Ovary (tissue), 9 donors: ENCODE measurements around the gene SNCAIP. TPM values are rescaled to one million over a fixed set of nuclear protein-coding genes. Genes with fewer than 3 reads are reported as not detected.

ENCODE experiments used
- DNase-seq, 5 donors: peaks; one replicate each; pipeline ENCODE4 v3.0.0-alpha.2; 2019 to 2020
- H3K27ac ChIP-seq, 2 donors: fragments of 200-600 bp; one replicate each; pipeline versions ENCODE4 v1.5.1 to v1.8.0; 2019 to 2022
- H3K27me3 ChIP-seq: fragments of 200-600 bp; one replicate; pipeline ENCODE4 v1.8.0; 2022
- H3K36me3 ChIP-seq: fragments of 200-600 bp; sonication (generic); one replicate; pipeline ENCODE4 v1.5.1; 2019
- H3K4me1 ChIP-seq: one replicate; pipeline ENCODE4 v1.8.1; 2013; ENCODE audit warnings: mild to moderate bottlenecking, moderate library complexity; ENCODE audit not compliant: insufficient read depth
- H3K4me3 ChIP-seq: fragments of 200-600 bp; sonication (generic); one replicate; pipeline ENCODE4 v1.5.1; 2017
- H3K9me3 ChIP-seq, 2 donors: fragments of 200-600 bp in 1 of 2; sonication (generic) in 1 of 2; one replicate each; pipeline versions ENCODE4 v1.5.1 to v1.8.1; 2013 to 2019; ENCODE audit warnings: mild to moderate bottlenecking in 1 of 2, moderate library complexity in 1 of 2
- EP300 ChIP-seq: sonication (generic); formaldehyde crosslinking; IDR thresholded peaks from one replicate; pipeline ENCODE4 v1.6.1; 2017; ENCODE audit warnings: antibody characterized with exemption
- POLR2A ChIP-seq: fragments of 450-650 bp; IDR thresholded peaks from one replicate; pipeline ENCODE4 v1.6.1; 2017; ENCODE audit warnings: antibody characterized with exemption, mild to moderate bottlenecking, moderate library complexity
- WGBS, 3 donors: extraction: QIAGEN DNeasy Blood & Tissue Kit in 1 of 3; methylation state at CpG; one replicate each; pipeline versions ENCODE4 v1.1.5 to v1.1.7; 2013 to 2017; 5-methylcytosine and 5-hydroxymethylcytosine counted together
- intact Hi-C, 4 donors: fragments of 100-400 bp; cut with DNase I; formaldehyde crosslinking; loops; one replicate each; pipeline versions ENCODE4 v1.11.0 to v1.15.1; 2022 to 2023
- polyA plus RNA-seq, 2 donors: library from polyadenylated mRNA; stranded (reverse); fragments of 200-250 nt in 1 of 2; fragments of 350-450 nt in 1 of 2; fragmentation: Illumina TruSeq in 1 of 2; extraction: RNeasy Lipid Tissue Mini Kit (QIAGEN cat#74804) in 1 of 2; gene quantifications; one replicate each; pipeline ENCODE4 v1.2.3, GENCODE V29; 2013 to 2014
- total RNA-seq, 7 donors: library from RNA; depleted of rRNA in 2 of 7; stranded (reverse); fragments of >200 nt in 2 of 7; fragmentation: NEBNext Ultra II Directional in 3 of 7; extraction: Animal tissue kit (Norgen Biotek cat#: 25700) in 3 of 7; gene quantifications; one replicate each; pipeline versions ENCODE4 v1.1.0 to v1.2.4, GENCODE V29; 2016 to 2023
- TF ChIP-seq, protein P1 (sequence below), 3 donors: fragments of 450-650 bp in 2 of 3; fragments of 200-600 bp in 1 of 3; IDR thresholded peaks; one replicate each; pipeline versions ENCODE4 v1.5.1 to v1.8.0; 2016 to 2022; ENCODE audit warnings: antibody characterized with exemption in 3 of 3, mild to moderate bottlenecking in 1 of 3
- donor health status: DM: no; HTN: no; CAD: no; lungs with moderate emphysema.
- donor health status: DM: no; HTN: no; CAD: no.
- donor health status: Bipolar disorder and iron deficiency.
- donor health status: DM: yes; HTN: yes; CAD: no.
- donor health status: DM: no; HTN: no; CAD: no.
- donor health status: DM: yes; HTN: yes; CAD: no.

SNCAIP gene
- total and polyA plus RNA-seq, 9 donors: 20.4 to 92.5 (median 46.9) TPM

- WGBS, 3 donors: 33 to 46% (median 40%) methylated on average over 3 of the region's 3 CpGs
- Histone ChIP-seq H3K27ac (no peak overlapping the region), H3K4me3 (no peak overlapping the region), H3K36me3 (no peaks in the 10 kb centered on the region), H3K4me1 (peaks cover under 1% of the 10 kb centered on the region), H3K9me3 (no peaks in the 10 kb centered on the region), H3K27me3 (no peaks in the 10 kb centered on the region)
- TF ChIP-seq, protein P1, sequence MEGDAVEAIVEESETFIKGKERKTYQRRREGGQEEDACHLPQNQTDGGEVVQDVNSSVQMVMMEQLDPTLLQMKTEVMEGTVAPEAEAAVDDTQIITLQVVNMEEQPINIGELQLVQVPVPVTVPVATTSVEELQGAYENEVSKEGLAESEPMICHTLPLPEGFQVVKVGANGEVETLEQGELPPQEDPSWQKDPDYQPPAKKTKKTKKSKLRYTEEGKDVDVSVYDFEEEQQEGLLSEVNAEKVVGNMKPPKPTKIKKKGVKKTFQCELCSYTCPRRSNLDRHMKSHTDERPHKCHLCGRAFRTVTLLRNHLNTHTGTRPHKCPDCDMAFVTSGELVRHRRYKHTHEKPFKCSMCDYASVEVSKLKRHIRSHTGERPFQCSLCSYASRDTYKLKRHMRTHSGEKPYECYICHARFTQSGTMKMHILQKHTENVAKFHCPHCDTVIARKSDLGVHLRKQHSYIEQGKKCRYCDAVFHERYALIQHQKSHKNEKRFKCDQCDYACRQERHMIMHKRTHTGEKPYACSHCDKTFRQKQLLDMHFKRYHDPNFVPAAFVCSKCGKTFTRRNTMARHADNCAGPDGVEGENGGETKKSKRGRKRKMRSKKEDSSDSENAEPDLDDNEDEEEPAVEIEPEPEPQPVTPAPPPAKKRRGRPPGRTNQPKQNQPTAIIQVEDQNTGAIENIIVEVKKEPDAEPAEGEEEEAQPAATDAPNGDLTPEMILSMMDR (IDR thresholded peaks at IDR 0.05): no peak
- TF ChIP-seq EP300 (no peak), POLR2A (no peak)
- intact Hi-C loops: no loop called here
- no peak for DNase-seq
Observed at GRCh38 chr5:122492675-122493074, 180.6 kb downstream of the SNCAIP start.

- intact Hi-C loops: no loop called here
- Histone ChIP-seq H3K9me3 (no peaks in the 10 kb centered on the region), H3K4me1 (peaks cover 3% of the 10 kb centered on the region), H3K36me3 (no peaks in the 10 kb centered on the region), H3K27me3 (no peaks in the 10 kb centered on the region), H3K27ac (no peak overlapping the region), H3K4me3 (no peak overlapping the region)
- 66 to 69% (median 66%) methylated on average over 9 of the region's 9 CpGs for WGBS, 3 donors
- DNase-seq: peak in 2 of 5 donors; percentile 37 to 56
- TF ChIP-seq, protein P1 (IDR thresholded peaks at IDR 0.05): no peak
- TF ChIP-seq POLR2A: no peak
- TF ChIP-seq EP300: no peak
Observed at GRCh38 chr5:122493091-122494021, 181.3 kb downstream of the SNCAIP start.

DNA sequence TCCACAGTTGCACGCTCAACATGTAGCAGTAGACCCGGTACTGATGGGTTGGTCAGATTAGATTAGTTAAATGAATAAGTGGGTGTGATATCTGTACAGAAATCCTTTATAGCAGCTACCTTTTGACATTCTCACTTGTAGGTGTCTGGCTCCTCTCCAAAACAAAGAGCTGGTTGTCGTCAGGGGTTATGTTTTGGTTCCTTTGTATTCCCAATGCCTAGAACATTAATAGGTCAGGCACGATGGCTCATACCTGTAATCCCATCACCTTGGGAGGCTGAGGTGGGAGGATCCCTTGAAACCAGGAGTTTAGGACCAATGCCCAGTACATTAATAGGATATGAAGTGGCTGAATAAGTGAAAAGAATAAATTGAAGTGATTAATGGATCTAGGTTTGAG is 182.1 kb downstream of the SNCAIP start:
- Histone ChIP-seq H3K27me3 (no peaks in the 10 kb centered on the region), H3K36me3 (no peaks in the 10 kb centered on the region), H3K4me3 (no peak overlapping the region), H3K27ac (no peak overlapping the region), H3K4me1 (peaks cover 6% of the 10 kb centered on the region), H3K9me3 (no peaks in the 10 kb centered on the region)
- intact Hi-C loops: no loop called here
- WGBS, 3 donors: 67 to 80% (median 70%) methylated on average over 4 of the region's 4 CpGs
- DNase-seq: no peak
- TF ChIP-seq POLR2A: no peak
- TF ChIP-seq, protein P1 (IDR thresholded peaks at IDR 0.05): no peak
- no peak for TF ChIP-seq EP300

GRCh38 chr5:122498163-122498562 is 186.1 kb downstream of the SNCAIP start:
- no peaks in the 10 kb centered on the region for H3K9me3 ChIP-seq
- intact Hi-C loops: loop anchor here in 2 of 4 donors (5.0 kb wide), 2 partner anchors 81 to 306 kb away; no protein-coding TSS in a partner anchor
- H3K4me1 ChIP-seq: peaks cover 10% of the 10 kb centered on the region
- no peaks in the 10 kb centered on the region for H3K36me3 ChIP-seq
- no peak overlapping the region for H3K4me3 ChIP-seq
- TF ChIP-seq, protein P1 (IDR thresholded peaks at IDR 0.05): peak; percentile 28 to 51 (median 44)
- TF ChIP-seq EP300: no peak
- 27 to 38% (median 28%) methylated on average over 2 of the region's 2 CpGs for whole genome bisulfite sequencing, 3 donors
- peak; percentile 35 to 52 (median 46) for DNase-seq
- no peaks in the 10 kb centered on the region for H3K27me3 ChIP-seq
- peak overlapping the region in 1 of 2 donors; percentile 27 for H3K27ac ChIP-seq
